Mucosa of descending colon (tissue), 3 donors: Measurements from ENCODE around the gene CNR2. TPM values are rescaled to one million over a fixed set of nuclear protein-coding genes. Genes with fewer than 3 reads are reported as not detected.

Experiments
- ATAC-seq: fragments of 200-7000 bp; cut with Tn5 transposase; one replicate; pipeline ENCODE4 v1.9.1; 2020; ENCODE audit warnings: mild to moderate bottlenecking, moderate library complexity
- DNase-seq, 3 donors: peaks; one replicate each; pipeline ENCODE4 v3.0.0-alpha.2; 2020
- H3K36me3 ChIP-seq: fragments of 200-600 bp; one replicate; pipeline ENCODE4 v1.8.0; 2021; ENCODE audit warnings: low read depth, mild to moderate bottlenecking
- H3K4me1 ChIP-seq: fragments of 200-600 bp; one replicate; pipeline ENCODE4 v1.8.0; 2021; ENCODE audit warnings: low read depth, mild to moderate bottlenecking
- H3K4me3 ChIP-seq: fragments of 200-600 bp; one replicate; pipeline ENCODE4 v1.8.0; 2021; ENCODE audit warnings: mild to moderate bottlenecking
- H3K9me3 ChIP-seq: fragments of 200-600 bp; one replicate; pipeline ENCODE4 v1.8.0; 2021; ENCODE audit warnings: mild to moderate bottlenecking
- intact Hi-C, 2 donors: fragments of 100-400 bp; cut with DNase I in 1 of 2; cut with micrococcal nuclease in 1 of 2; formaldehyde crosslinking; loops; one replicate each; pipeline versions ENCODE4 v1.11.0 to v1.11.1; 2022; cut with DNase I, micrococcal nuclease
- total RNA-seq, 3 donors: library from RNA; stranded (reverse); fragmentation: NEBNext Ultra II Directional in 2 of 3; extraction: Animal tissue kit (Norgen Biotek cat#: 25700) in 2 of 3; gene quantifications; one replicate each; pipeline versions ENCODE4 v1.2.1 to v1.2.4, GENCODE V29; 2021 to 2023
- TF ChIP-seq, protein P1 (sequence below): fragments of 200-600 bp; IDR thresholded peaks from one replicate; pipeline ENCODE4 v1.8.0; 2022; ENCODE audit warnings: antibody characterized with exemption, mild to moderate bottlenecking
- donor health status: DM: no; HTN: no; CAD: no; lungs with moderate emphysema.
- donor health status: DM: no; HTN: no; CAD: no.
- donor health status: DM: no; HTN: yes; CAD: no.

Gene CNR2
- total RNA-seq, 3 donors from 2014 or later: 0.06 to 0.19 (median 0.17) TPM

GRCh38 chr1:23885222-23885621 lies 27.9 kb downstream of the CNR2 start:
- DNase-seq: no peak
- Histone ChIP-seq H3K36me3 (no peaks in the 10 kb centered on the region), H3K4me1 (no peaks in the 10 kb centered on the region), H3K4me3 (no peak overlapping the region), H3K9me3 (no peaks in the 10 kb centered on the region)
- TF ChIP-seq, protein P1, sequence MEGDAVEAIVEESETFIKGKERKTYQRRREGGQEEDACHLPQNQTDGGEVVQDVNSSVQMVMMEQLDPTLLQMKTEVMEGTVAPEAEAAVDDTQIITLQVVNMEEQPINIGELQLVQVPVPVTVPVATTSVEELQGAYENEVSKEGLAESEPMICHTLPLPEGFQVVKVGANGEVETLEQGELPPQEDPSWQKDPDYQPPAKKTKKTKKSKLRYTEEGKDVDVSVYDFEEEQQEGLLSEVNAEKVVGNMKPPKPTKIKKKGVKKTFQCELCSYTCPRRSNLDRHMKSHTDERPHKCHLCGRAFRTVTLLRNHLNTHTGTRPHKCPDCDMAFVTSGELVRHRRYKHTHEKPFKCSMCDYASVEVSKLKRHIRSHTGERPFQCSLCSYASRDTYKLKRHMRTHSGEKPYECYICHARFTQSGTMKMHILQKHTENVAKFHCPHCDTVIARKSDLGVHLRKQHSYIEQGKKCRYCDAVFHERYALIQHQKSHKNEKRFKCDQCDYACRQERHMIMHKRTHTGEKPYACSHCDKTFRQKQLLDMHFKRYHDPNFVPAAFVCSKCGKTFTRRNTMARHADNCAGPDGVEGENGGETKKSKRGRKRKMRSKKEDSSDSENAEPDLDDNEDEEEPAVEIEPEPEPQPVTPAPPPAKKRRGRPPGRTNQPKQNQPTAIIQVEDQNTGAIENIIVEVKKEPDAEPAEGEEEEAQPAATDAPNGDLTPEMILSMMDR: no peak
- ATAC-seq: no peak
- intact Hi-C loops: no loop called here

DNA sequence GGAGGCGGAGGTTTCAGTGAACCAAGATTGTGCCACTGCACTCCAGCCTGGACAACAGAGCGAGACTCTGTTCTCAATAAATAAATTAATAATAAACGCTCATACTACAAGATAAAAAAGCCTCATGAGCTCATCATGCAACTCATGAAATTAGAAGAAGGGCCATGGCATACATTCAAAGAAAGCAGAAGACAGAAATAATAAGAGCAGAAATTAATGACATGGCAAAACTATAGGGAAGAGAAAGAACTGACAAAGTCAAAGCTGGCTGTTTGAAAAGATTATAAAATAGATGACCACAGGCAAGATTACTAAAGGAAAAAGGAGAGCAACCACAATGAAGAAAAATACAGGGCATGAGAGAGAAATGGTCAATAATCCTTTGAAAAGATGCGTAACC lies 30.4 kb downstream of the CNR2 start:
- DNase-seq (no peak), ATAC-seq (no peak)
- Histone ChIP-seq H3K36me3 (no peaks in the 10 kb centered on the region), H3K9me3 (peaks cover 17% of the 10 kb centered on the region), H3K4me1 (no peaks in the 10 kb centered on the region), H3K4me3 (no peak overlapping the region)
- TF ChIP-seq, protein P1: no peak
- intact Hi-C loops: no loop called here

- ATAC-seq: no peak
- H3K36me3 ChIP-seq: no peaks in the 10 kb centered on the region
- peaks cover 20% of the 10 kb centered on the region for H3K9me3 ChIP-seq
- intact Hi-C loops: no loop called here
- DNase-seq: no peak
- H3K4me1 ChIP-seq: no peaks in the 10 kb centered on the region
- TF ChIP-seq, protein P1: no peak
- H3K4me3 ChIP-seq: no peak overlapping the region
Observed at GRCh38 chr1:23879809-23880208, 33.4 kb downstream of the CNR2 start.

GRCh38 chr1:23878668-23879067 lies 34.5 kb downstream of the CNR2 start:
- ATAC-seq (no peak), DNase-seq (no peak)
- intact Hi-C loops: no loop called here
- TF ChIP-seq, protein P1: no peak
- H3K36me3 ChIP-seq: no peaks in the 10 kb centered on the region
- no peak overlapping the region for H3K4me3 ChIP-seq
- H3K9me3 ChIP-seq: peaks cover 20% of the 10 kb centered on the region
- H3K4me1 ChIP-seq: no peaks in the 10 kb centered on the region

- Histone ChIP-seq H3K4me3 (no peak overlapping the region), H3K9me3 (peaks cover 20% of the 10 kb centered on the region), H3K4me1 (no peaks in the 10 kb centered on the region), H3K36me3 (no peaks in the 10 kb centered on the region)
- TF ChIP-seq, protein P1: no peak
- no peak for DNase-seq
- ATAC-seq: no peak
- intact Hi-C loops: no loop called here
Observed at GRCh38 chr1:23875382-23875781, 37.8 kb downstream of the CNR2 start.

- Histone ChIP-seq H3K36me3 (no peaks in the 10 kb centered on the region), H3K4me3 (no peak overlapping the region), H3K4me1 (peaks cover under 1% of the 10 kb centered on the region), H3K9me3 (no peaks in the 10 kb centered on the region)
- intact Hi-C loops: no loop called here
- TF ChIP-seq, protein P1: no peak
- ATAC-seq: no peak
- no peak for DNase-seq
Observed at GRCh38 chr1:23872421-23872820, 40.7 kb downstream of the CNR2 start.
